Gastrocnemius medialis (tissue), 4 donors: ENCODE results near the gene ARL4D.
"Not testable (repeated sequence)": the region's sequence is repeated elsewhere in the genome, so short reads cannot be mapped to it uniquely, and the experiment has no call there.

Experiments
- POLR2A ChIP-seq, 2 donors: fragments of 450-650 bp; IDR thresholded peaks; one replicate each; pipeline ENCODE4 v1.6.1; 2017; ENCODE audit warnings: antibody characterized with exemption in 2 of 2, mild to moderate bottlenecking in 2 of 2, moderate library complexity in 2 of 2
- TF ChIP-seq, protein P1 (sequence below), 5 experiments: fragments of 450-650 bp in 3 of 5; fragments of 200-600 bp in 2 of 5; sonication (generic) in 2 of 5; IDR thresholded peaks in 4 of 5; conservative IDR thresholded peaks in 1 of 5; 1 replicate in 4 of 5; 2 replicates in 1 of 5; pipeline ENCODE4 v1.5.1; 2016 to 2019; ENCODE audit warnings: antibody characterized with exemption in 5 of 5, mild to moderate bottlenecking in 3 of 5, moderate library complexity in 3 of 5

DNA sequence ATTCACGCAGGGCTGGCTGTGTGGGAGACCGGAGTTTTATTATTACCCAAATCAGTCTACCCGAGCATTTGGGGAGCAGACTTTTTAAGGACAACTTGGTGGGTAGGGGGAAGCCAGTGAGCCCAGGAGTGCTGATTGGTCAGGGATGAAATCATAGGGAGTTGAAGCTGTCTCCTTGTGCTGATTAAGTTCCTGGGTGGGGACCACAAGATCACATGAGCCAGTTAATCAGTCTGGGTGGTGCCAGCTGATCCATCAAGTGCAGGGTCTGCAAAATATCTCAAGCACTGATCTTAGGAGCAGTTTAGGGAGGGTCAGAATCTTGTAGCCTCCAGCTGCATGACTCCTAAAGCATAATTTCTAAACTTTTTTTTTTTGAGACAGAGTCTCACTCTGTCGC is 22.9 kb upstream of the ARL4D start:
- not testable (repeated sequence) for TF ChIP-seq POLR2A (IDR thresholded peaks at IDR 0.05)
- TF ChIP-seq, protein P1, sequence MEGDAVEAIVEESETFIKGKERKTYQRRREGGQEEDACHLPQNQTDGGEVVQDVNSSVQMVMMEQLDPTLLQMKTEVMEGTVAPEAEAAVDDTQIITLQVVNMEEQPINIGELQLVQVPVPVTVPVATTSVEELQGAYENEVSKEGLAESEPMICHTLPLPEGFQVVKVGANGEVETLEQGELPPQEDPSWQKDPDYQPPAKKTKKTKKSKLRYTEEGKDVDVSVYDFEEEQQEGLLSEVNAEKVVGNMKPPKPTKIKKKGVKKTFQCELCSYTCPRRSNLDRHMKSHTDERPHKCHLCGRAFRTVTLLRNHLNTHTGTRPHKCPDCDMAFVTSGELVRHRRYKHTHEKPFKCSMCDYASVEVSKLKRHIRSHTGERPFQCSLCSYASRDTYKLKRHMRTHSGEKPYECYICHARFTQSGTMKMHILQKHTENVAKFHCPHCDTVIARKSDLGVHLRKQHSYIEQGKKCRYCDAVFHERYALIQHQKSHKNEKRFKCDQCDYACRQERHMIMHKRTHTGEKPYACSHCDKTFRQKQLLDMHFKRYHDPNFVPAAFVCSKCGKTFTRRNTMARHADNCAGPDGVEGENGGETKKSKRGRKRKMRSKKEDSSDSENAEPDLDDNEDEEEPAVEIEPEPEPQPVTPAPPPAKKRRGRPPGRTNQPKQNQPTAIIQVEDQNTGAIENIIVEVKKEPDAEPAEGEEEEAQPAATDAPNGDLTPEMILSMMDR (IDR thresholded peaks at IDR 0.05 in 4 of 5, conservative IDR thresholded peaks at IDR 0.05 in 1 of 5), result not testable (repeated sequence)
